ENCODE results near the gene KRT83.

KRT83 gene

GRCh38 chr12:52285851-52286530 lies 35.2 kb downstream of the KRT83 start:
- no peak for DNase-seq

- no peak for DNase-seq
Observed at GRCh38 chr12:52285172-52285745, 35.9 kb downstream of the KRT83 start.

GRCh38 chr12:52284562-52285171 lies 36.5 kb downstream of the KRT83 start:
- DNase-seq = no peak

- DNase-seq = no peak
Observed at GRCh38 chr12:52280796-52281560, 40.2 kb downstream of the KRT83 start.

- no peak for DNase-seq
Observed at GRCh38 chr12:52280319-52280795, 40.8 kb downstream of the KRT83 start.

GRCh38 chr12:52279422-52280318 lies 41.5 kb downstream of the KRT83 start:
- DNase-seq = no peak

- peak; percentile 74 for DNase-seq
Observed at GRCh38 chr12:52278575-52279421, 42.4 kb downstream of the KRT83 start.

GRCh38 chr12:52277486-52278245 lies 43.5 kb downstream of the KRT83 start:
- DNase-seq = no peak

- DNase-seq = no peak
Observed at GRCh38 chr12:52275686-52276085, 45.5 kb downstream of the KRT83 start.

- DNase-seq = no peak
Observed at GRCh38 chr12:52274521-52275120, 46.6 kb downstream of the KRT83 start, which contains the start of gene KRT86. TSS of gene KRT86 (plus strand) at chr12:52274645. CDS start at chr12:52301917, 27,272 bp downstream.

GRCh38 chr12:52271158-52271557 lies 50.0 kb downstream of the KRT83 start:
- DNase-seq = no peak

- no peak for DNase-seq
Observed at GRCh38 chr12:52270541-52271070, 50.6 kb downstream of the KRT83 start.

GRCh38 chr12:52268212-52268611 lies 53.0 kb downstream of the KRT83 start:
- no peak for DNase-seq

- DNase-seq = no peak
Observed at GRCh38 chr12:52267699-52268098, 53.5 kb downstream of the KRT83 start.

GRCh38 chr12:52267266-52267665 lies 53.9 kb downstream of the KRT83 start:
- no peak for DNase-seq

- no peak for DNase-seq
Observed at GRCh38 chr12:52266514-52266913, 54.7 kb downstream of the KRT83 start.

GRCh38 chr12:52264435-52264825 lies 56.8 kb downstream of the KRT83 start:
- DNase-seq = no peak

All from right kidney (tissue), 1 donor.